WI38 (cell line): ENCODE data around the gene KCNQ4.

Source experiments
- H3K4me3 ChIP-seq: 2 replicates; pipeline ENCODE4 v1.5.1; 2011; ENCODE audit warnings: low read depth, mild to moderate bottlenecking, control low read depth, low read length
- CTCF ChIP-seq: IDR thresholded peaks from 2 replicates; pipeline ENCODE4 v1.5.1; 2012; ENCODE audit warnings: low read depth, mild to moderate bottlenecking, control low read depth, low read length

Gene KCNQ4

GRCh38 chr1:40806240-40806639 lies 22.7 kb downstream of the KCNQ4 start:
- H3K4me3 ChIP-seq, result no peak overlapping the region
- TF ChIP-seq CTCF, result no peak

- no peak for TF ChIP-seq CTCF
- H3K4me3 ChIP-seq, result no peak overlapping the region
These were observed 23.4 kb downstream of the KCNQ4 start for GRCh38 chr1:40806731-40807695.

- TF ChIP-seq CTCF, result no peak
These were observed 24.4 kb downstream of the KCNQ4 start for GRCh38 chr1:40808002-40808401.

GRCh38 chr1:40808444-40808843 lies 24.9 kb downstream of the KCNQ4 start:
- H3K4me3 ChIP-seq, result no peak overlapping the region
- TF ChIP-seq CTCF, result no peak

More at GRCh38 chr1:40808002-40808401, 24.4 kb downstream of the KCNQ4 start:
- no peak overlapping the region for H3K4me3 ChIP-seq

GRCh38 chr1:40808909-40809308 lies 25.3 kb downstream of the KCNQ4 start:
- no peak for TF ChIP-seq CTCF
- no peak overlapping the region for H3K4me3 ChIP-seq

GRCh38 chr1:40810927-40811326 lies 27.3 kb downstream of the KCNQ4 start:
- H3K4me3 ChIP-seq, result no peak overlapping the region
- TF ChIP-seq CTCF, result no peak

GRCh38 chr1:40815420-40815819 lies 31.8 kb downstream of the KCNQ4 start:
- TF ChIP-seq CTCF, result no peak
- H3K4me3 ChIP-seq, result no peak overlapping the region
